ENCODE data around the gene CNST.
"Not testable (repeated sequence)": the region's sequence is repeated elsewhere in the genome, so short reads cannot be mapped to it uniquely, and the experiment has no call there.

Gene CNST

DNA sequence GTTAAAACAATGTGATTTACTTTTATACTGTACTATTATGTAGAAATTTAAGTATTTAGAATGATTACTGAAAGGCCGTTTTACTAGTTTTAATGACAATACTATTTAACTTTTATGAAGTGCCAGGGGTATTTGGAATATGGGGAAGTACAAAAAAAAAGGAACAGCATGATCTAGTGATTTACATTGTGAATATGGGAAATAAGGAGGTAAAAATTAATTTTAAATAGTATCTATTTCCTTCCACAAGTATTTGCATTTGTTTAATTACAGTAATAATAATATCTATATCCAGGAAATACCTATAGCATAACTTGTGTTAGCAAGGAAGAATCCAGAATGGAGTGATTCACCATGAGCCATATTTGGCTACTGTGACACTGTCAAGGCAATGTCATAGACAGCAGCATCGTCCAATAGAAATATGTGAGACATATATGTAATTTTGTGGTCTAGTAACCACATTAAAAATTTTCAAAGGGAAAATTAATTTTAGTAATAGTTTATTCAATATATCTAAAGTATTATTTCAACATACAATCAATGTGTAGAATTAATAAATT is 22.0 kb downstream of the CNST start:
- DNase-seq: no peak

DNA sequence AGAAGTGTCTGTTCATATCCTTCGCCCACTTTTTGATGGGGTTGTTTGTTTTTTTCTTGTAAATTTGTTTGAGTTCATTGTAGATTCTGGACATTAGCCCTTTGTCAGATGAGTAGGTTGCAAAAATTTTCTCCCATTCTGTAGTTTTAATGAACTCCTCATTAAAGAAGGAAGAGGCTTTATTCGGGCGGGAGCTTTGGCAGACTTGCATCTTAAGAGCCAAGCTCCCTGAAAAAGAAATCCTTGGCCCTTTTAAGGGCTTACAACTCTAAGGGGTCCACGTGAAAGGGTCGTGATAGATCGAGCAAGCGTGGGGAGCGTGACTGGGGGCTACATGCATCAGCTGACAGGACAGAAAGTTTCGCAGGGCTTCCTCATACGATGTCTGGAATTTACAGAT is 23.7 kb downstream of the CNST start:
- not testable (repeated sequence) for DNase-seq

DNA sequence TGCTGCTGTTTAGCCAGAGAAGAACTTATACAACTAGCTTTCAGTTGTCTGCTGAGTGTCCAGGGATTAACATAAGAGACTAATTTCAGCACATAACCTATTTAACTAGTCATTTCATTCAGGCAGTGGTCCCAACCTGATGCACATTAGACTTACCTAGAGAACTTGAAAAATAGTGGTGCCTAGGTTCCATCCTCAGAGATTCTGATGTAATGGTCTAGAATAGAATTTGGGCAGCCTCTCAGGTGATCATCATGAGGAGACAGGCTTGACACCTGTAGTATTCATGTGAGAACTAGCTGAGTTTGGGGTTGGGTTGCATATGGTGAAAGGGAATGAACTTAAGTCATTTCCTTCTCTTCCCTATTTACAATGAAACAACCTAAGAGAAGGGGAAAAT is 24.8 kb downstream of the CNST start:
- no peak for DNase-seq

DNA sequence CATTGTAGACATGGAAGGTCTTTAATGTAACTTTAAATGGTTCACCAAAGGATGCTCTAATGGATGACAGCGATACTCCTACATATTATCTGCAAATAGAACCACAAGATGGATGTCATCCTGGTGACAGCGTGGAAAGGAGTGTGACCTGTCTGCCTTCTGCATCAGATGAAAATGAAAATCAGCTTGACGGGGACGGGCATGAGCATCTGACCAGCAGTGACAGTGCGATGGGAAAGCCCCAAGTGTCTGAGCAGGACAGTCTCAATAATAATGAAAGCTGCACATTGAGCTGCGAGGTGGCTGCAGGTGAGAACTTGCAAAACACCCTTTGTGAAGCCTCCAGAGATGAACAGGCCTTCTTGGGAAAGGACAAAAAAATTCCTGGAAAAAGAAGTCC is 25.2 kb downstream of the CNST start:
- no peak for DNase-seq

DNA sequence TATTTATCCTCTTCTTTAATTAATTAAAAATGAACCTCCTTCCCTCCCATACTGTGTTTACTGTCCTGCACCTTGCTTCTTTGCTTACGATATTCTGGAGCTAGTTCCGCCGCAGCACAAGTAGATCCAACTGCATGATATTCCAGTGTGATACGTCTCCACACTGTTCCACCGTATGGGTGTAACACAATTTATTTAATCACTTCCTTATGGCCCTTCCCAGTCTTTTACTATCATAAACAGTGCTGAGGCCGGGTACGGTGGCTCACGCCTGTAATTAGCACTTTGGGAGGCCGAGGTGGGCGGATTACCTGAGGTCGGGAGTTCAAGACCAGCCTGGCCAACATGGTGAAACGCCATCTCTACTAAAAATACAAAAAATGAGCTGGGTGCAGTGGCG is 25.7 kb downstream of the CNST start:
- DNase-seq: no peak

DNA sequence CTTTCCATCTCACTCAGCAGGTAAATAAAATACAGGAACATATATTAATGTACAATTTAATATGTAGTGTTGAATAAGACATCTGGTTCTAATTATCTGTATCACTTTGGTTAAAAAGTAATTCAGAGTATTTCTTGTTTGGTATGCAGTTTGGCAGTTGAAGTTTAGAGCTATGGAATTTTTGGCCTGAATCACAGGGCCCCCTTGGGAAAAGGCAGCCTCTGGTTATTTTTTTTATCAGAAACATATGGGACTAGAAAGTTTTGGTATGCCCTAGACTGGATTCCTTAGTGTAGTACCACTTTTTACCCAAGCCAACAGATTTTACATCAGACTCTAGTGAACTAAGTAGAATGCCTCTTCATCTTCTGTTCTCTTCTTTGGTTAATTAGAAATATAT is 26.4 kb downstream of the CNST start:
- no peak for DNase-seq

DNA sequence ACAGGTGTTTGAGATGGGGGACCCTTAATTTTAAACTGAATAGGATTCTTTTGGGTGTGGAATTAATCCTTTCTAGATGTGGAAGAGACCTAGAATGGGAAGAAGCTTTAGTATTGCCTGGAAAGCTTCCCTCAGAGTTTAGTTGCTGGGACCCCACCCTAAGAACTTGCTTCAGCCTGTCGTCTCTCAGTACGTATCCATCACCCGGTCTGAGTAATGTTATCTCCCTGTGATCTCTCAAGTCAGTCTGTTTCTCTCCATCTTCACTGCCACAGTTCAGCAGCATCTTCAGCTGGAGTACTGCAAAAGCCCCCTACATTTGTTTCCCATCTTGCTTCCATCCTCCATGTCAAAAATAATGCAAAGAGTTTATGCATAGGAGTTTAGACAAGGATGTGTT is 28.9 kb downstream of the CNST start:
- no peak for DNase-seq

DNA sequence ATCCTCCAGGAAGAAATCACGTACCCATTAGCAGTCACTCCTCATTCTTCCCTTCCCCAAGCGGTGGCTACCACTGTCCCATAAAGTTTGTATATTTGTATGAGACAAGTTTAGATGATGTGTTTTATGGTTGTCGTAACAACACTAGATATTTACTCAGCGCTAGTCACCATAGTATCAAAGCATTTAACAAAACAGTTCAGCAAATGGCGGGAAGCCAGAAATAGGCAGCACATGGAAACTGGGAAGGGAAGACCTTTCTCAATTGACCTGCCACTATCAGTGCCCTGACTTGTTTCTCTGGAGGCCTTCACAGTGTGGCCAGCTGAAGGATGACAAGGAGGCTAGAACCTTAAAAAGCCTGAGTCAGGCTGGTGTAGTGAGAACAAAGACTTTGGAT is 31.1 kb downstream of the CNST start:
- no peak for DNase-seq

DNA sequence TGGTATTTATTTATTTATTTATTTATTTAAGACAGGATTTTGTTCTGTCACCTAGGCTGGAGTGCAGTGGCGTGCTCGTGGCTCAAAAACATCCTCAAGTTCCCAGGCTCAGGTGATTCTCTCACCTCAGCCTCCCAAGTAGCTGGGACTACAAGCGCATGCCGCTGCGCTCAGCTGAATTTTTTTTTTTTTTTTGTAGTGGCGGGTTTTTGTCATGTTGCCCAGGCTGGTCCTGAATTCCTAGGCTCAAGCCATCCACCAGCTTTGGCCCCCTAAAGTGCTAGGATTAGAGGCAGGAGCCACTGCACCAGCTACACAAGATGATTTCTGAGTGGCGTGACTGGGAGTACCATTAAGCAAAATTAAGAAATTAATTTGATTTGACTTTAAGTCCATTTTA is 31.7 kb downstream of the CNST start:
- DNase-seq: no peak

DNA sequence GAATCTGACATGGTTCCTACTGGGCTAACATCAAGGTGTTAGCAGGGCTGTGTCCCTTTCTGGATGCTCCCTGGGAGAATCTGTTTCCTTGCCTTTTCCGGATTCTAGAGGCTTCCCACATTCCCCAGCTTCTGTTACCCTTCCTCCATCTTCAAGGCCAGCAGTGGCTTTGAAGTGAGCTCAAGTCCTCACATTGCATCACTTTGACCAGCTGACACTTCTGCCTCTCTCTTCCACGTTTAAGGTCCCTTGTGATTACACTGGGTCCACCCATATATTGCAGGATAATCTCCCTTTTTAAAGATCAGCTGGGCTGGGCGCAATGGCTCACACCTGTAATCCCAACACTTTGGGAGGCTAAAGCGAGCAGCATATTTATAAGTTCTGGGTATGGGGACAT is 33.1 kb downstream of the CNST start:
- no peak for DNase-seq

DNA sequence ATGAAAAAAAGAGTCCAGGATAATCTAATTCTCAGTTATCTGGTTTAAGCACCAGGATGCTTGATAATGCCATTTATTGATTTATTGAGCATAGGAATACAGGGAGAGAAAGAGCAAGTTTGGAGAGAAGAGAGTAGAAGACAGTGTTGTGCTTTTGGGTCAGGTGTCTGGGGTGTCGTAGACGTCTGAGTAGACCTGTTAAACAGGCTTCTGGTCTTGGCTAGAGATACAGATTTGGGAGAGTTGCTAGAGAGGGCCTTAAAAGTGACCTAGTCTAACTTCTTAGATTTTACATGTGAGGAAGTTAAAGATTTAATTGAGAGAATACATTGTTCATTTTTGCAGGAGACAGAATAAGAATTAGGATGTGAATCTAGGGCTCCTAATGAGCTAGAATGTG is 34.3 kb downstream of the CNST start:
- no peak for DNase-seq

DNA sequence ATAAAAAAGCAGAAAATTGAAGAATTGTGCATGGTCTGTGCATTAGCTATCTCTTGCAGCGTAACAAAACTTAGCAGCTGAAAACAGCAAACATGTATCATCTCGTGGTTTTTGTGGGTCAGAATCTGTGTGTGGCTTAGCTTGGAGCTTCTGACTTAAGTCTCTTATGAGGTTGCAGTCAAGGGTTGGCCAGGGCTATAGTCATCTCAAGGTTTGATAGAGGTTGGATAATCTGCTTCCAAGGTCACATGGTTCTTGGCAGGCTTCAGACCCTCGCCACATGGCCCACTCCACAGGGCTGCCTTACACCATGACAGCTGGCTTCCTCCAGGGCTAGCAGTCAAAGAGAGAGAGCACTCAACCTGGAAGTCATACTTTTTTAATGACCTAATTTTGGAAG is 35.9 kb downstream of the CNST start:
- no peak for DNase-seq

DNA sequence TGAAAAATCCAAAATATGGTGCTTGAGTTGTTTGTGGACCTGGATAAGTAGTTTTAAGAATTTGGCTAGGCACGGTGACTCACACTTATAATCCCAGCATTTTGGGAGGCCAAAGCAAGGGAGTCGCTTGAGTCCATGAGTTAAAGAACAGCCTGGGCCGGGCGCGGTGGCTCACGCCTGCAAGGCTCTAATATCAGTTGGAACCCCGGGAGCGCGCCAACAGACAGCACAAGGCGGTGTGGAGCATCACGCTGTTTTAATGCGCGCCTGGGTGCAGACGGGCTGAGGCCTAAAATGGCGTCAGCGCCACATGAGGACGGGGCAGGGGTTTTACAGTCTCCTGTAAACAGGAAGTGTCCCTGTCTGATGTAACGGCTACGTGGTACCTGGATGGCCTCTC is 39.0 kb downstream of the CNST start:
- DNase-seq: not testable (repeated sequence)

DNA sequence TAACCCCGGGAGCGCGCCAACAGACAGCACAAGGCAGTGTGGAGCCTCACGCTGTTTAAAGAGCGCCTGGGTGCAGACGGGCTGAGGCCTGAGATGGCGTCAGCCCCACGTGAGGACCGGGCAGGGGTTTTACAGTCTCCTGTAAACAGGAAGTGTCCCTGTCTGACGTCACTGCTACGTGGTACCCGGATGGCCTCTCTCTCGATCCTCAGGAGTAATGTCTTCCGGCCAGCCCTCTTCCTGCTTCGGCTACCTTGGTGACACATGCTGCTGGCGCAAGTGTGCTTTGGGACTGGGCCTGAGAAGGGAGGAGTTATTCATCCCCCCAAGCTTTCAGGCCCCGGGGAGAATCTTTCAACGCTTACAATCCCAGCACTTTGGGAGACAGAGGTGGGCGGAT is 41.2 kb downstream of the CNST start:
- no peak for DNase-seq

DNA sequence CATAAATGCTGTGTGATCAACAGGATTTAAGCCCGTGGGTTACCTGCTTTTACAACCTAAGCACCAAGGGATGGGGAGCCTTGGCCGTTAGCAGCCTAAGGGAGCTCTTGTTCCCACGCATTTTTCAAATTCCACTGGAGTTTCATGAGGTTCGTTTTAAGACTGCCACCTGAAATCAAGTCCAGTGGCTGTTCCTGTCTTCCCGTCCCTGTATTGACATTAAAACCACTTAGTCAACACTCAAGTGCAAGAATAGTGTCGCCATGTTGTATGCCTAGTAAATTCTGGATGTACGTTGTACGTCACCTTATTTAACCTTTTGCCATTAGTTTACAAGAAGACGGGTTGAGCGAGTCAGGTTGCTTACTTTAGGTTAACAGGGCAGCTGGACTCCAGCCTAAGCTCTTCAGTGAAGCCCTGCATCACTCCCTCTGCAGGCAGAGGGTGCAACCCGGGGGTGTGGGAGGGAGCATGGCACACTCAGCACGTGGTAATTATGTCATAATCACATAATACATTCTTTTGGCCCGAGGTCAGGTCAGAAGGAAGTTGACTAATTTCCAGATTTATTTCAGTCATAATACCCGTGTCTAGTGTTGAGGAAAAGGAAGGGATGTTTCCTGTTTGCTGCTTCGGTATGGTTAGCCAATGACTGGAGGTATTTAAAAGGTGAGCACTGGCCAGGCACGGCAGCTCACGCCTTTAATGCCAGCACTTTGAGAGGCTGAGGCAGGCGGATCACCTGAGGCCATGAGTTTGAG is 42.5 kb downstream of the CNST start:
- DNase-seq: no peak

DNA sequence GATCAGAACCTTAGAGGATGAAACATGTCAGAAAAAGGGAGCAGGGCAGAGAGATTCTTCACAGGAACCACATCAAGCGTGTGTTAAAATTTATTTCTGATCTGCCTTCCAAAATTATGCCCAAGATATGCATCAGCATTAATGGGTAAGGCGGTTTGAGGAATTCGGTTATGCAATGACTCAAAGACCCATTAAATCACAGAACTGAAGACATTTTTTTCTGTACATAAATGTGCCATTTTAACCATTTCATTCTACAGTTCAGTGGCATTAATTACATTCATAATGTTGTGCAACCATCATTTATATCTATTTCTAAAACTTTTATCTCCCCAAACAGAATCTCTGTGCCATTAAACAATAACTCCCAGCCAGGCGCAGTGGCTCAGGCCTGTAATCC is 43.4 kb downstream of the CNST start:
- DNase-seq: no peak

DNA sequence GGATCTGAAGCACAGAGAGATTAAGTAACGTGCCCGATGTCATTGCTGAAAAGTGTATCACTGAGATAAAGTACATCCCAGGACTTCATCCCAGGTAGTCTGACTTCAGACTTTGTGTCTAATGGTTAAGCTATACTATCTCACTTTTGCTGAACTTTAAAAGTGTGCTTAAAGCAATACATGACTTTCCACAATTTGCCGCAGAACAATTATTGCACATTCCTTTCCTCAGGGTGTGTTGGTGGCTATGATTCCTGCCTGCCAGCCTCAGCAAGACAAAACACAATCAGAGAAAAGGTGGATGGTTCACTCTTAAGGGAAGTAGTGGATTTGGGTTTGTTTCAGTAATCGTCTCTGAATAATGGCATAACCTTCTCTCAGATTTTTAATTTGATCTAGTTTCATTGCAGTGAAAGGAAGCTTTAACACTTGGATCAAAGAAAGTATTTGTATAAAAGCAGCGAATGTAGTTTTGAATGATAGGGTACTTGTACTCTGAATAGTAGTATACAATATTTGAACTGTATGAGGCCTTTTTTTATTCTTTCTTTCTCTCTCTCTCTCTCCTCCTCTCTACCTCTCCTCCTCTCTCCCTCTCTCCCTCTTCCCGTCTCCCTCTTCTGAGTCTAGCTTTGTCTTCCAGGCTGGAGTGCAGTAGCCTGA is 47.0 kb downstream of the CNST start:
- no peak for DNase-seq

DNA sequence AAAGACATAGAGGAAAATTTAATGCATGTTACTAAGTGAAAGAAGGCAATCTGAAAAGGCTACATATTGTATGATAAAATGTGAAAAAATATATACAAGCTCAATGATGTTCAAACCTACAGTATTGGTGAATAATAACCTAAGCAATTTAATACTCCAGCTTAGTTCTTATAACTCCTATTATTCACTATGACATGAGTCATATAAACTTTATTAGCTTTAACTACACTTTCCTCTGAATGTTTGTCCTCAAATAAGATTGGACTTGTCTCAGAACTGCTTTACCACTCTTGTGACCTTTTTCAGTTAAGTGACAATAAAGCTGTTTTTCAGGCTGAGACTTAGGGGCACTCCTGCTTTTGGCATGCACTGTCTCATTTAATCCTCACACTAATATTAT is 50.9 kb downstream of the CNST start:
- DNase-seq: no peak

DNA sequence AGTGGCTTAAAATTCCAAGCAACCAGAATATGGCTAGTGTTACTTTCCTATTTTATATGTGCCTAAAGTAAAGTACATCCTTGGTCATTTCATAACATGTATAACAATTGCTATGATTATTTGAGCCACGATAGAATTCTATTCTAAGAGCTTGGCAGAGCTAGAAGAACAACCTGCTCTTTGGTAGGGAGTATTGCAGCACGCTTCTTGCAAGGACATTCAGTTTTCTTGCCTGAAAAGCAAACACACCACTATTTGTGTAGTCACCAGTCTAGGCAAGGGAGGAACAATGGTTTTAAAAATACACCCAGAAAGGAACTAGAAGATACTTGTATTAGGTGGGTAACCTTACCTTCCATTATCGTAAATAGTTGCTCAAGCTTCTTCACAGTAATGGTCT is 51.5 kb downstream of the CNST start:
- DNase-seq: no peak

DNA sequence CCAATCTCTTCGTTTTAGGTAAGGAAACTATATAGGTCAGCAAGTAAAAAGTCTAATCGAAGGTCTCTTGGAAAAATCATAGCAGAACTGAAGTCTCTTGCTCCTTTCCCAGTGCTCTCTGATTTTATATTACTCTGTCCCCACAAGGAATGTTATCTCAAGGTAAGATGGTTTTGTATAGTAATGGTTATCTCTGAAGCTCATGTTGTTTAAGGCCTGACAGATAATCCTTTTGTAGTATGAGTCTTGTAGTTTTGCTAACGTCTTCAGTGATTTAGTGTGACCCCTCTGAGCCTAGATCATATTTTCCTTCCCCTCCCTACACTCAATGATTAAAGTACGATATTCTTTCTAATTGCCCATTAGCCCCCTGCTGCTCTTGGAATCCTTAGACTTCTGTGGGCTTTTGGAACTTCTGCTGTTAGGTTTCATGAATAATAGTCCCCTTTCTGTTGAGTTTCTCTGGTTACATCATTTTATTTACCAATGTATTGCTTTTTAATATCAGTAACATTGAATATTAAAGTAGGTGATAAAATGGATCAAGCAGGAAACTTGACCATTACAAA is 52.1 kb downstream of the CNST start:
- no peak for DNase-seq

DNA sequence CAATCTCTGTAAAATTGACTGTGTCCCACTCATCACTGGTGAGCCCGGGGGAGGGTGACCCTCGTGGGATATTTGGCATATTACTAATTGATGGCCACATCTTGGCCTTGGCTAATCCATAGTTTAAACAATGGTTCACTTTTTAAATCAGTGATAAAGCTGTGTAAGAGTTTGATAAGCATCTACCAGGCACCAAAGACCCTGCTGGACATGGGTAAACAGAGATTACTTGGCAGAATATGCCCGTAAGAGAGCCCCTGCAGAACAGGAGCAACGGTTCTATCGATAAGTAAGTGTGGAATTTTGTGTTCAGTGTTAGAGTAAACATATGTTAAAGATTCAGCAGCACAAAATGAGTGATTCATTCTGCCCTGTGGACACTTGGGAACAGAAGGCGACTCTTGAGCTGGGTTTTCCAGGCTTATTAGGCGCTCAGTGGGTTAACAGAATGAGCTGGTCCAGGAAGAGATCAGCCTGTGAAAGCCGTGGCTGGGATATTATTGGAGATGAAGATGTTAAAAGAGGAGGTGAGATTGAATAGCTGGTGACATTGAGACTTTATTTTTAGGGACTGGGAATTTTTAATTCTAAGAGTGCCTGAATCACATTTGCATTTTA is 55.9 kb downstream of the CNST start:
- no peak for DNase-seq

DNA sequence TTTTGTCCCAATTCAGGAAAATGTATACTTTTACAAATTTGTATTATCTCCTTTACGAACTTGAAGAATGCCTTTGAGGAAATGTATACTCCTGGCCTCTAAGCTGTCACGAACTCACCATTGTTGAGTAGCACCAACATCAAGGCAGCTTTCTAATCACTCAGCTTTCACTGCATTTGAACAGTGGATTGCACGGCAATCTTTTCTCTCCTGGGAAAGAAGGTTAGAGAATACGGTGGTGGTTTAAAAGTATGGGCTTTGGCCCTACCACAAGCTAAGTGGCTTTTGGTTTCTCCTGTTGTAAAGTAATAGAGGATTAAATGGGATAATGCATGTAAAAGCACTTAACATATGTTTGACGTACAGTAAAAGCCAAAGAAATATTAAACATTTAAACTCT is 57.8 kb downstream of the CNST start:
- DNase-seq: no peak

DNA sequence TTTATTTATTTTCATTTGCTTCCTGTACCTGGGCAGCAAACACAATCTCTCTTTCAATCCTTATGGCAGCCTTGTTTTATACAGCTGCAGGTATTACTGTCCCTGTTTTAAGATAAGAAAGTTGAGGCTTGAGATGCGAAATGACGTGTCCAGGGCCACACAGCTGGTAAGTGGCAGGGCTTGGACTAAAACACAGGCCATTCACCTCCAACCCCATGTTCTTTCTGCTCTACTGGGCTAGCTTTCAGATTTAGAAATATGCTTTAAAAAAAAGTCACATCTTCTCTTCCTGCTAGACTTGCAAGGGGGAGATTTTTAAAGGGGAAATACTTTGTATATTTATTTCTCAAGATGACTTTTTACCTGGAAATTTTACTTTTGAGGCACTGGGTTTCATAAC is 62.8 kb downstream of the CNST start:
- DNase-seq: no peak

DNA sequence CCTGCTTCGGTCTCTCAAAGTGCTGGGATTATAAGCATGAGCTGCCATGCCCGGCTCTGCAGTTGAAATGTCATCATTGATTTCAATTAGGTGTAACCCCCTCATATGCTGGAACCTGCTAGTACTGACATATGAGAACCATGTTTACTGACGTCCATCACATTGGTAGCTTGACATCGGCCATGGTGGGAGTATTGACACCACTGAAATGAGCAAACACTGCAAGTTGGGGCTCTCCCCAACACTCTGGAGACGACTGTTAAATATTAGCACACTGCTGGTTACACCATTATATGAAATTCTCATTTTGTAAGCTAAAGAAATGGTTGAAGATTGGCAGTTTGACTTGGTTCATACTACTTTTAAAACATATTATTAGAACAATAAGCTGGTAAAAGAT is 63.7 kb downstream of the CNST start:
- DNase-seq: no peak
